Measurements from ENCODE around the gene ARAP1.
A peak's percentile ranks its signal among the peaks of the same experiment; 100 is the strongest.

The ARAP1 gene

DNA sequence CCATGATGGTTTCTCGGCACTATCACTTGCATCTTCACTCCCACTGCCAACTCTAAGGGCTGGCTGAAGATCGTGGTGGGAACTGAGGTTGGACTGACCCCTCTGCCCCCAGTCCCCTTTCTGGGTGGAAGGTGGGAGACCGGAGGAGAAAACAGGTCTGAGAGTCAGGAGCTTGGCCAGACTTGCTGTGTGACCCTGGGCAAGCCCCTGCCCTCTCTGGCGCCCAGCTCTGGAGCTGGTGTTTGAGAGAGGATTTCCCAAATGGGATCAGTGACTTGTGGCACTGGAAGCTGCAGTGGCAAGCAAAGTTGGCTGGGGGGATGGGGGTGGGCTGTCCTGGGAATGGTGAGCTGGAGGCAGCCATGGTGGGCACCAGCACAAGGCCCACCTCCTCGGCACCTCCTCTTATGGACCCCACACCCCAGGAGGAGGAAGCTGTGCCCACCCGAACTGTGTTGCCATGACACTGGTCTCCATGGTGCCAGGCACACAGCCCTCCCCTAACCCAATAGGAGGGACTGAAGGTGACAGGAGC is 71.5 kb downstream of the ARAP1 start:
- DNase-seq, result no peak

DNA sequence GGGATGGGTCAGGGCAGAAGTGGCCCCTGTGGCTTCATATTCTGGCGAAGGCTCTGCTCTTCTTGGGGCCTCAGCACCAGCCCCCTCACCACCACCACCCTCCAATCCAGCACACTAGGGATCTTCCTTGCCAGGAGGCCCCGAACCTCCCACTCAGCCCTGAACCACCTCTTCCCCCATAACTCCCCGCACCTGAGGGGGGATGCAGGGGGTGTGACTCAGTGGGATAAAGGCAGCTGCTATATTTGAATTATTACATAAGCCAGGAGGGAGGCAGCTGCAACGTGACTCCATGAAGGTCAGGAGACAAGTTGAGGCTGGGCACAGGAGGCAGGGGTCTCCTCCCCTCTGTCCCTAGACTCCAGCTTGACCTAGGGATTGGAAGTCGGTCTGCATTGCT is 72.3 kb downstream of the ARAP1 start:
- no peak for DNase-seq

DNA sequence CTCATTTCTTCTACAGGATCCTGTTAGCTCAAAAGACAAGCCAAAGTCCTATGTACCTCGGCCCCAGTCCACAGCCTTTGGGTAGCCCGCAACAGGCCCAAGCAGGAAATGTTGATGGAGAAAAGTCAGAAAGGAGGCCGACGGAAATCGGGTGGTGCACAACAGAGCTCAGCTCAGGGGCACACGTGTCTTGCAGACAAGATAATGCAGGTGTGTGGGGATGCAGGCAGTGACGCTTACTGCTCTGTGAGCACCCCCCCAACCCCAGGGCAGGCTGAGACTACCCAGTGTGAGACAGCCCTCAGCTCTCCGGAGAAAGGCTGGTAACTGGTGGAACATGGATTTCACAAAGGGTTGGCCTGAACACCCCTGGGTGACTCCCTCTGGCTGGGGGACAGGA is 73.7 kb downstream of the ARAP1 start:
- no peak for DNase-seq

DNA sequence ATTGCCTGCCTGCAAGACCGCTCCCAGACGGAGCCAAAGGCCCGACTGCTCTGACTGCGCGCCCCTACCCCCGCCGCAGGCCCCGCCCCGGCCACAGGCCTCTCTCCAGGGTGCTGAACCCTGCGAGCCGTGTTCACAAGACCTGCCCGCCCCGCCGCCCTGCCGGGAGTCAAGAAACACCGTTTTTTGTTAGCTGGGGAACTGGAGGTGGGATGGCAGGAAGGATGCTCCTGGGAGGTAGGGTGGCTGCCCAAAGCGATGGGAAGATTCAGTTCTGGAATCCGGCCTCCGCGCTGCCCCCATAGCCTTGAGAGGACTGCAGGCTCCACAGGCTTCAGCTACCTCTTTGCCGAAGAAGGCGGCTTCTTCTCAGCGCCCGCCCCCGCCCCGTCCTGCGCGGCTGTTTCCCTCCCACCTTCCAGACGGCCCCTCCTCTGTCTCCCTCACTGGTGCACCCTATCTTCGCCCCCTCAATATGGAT is 75.3 kb downstream of the ARAP1 start:
- peak; percentile 31 for DNase-seq

DNA sequence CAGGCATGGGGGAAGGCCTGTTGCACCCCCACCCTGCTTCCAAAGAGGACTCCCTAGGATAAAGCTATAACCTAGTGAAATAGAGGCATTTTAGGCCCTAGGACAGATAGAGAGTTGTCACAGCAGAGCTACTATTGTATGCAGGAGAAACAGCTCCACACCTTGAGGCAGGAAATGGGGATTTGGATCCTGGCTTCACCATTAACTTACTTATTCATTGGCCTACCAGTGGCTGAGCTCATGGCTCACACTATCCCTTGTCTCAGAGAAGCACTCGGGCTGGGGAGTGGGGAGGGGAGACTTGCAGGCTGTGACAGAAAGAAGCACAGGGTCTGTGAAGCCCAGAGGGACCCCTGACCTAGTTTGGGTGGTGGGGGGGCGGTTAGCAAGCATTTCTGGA is 77.0 kb downstream of the ARAP1 start:
- DNase-seq, result no peak

DNA sequence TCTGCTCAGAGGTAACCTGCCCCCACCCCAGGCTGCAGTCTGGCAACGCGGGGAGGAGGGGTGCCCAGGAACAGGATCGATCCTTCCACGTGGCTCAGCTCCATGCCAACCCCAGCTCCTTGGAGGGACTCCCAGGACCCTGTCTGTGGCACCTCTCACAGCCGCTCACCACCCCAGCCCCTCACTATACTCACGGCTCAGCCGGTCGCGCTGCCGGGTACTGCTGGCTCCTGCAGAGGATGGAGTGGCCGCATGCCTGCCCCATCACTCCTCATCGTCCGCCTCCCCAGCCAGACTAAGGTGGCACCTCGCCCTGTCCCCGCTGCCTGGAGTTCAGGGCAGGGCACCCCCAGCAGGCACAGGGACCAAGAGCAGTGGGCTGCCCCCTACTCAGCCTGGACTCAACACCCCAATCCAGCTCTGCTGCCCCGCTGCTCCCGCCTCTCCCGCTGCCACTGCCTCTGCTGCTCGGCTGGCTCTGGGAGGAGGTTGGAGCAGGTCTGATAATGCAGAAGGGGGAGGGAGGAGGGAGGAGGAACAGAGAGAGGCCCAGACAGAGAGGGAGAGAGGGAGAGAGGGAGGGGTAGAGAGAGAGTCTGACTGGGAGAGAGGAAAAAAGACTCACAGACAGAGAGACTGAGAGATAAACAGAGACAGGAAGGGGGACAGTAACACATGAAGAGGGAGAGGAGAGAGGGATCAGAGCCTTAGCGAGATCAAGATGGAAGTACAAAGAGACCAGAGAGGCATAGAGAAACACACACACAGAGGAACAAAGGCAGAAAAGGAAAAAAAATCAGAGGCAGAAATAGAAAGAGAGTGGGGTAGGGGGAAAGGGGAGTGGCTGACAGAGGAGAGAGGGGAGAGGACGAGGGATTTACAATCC is 78.0 kb downstream of the ARAP1 start, which contains the start of gene PDE2A:
Gene PDE2A, minus strand, starts transcription at position 480 of the 886 bp plus-strand sequence. Its CDS starts 215 bp downstream, at position 265.
- DNase-seq, result no peak

DNA sequence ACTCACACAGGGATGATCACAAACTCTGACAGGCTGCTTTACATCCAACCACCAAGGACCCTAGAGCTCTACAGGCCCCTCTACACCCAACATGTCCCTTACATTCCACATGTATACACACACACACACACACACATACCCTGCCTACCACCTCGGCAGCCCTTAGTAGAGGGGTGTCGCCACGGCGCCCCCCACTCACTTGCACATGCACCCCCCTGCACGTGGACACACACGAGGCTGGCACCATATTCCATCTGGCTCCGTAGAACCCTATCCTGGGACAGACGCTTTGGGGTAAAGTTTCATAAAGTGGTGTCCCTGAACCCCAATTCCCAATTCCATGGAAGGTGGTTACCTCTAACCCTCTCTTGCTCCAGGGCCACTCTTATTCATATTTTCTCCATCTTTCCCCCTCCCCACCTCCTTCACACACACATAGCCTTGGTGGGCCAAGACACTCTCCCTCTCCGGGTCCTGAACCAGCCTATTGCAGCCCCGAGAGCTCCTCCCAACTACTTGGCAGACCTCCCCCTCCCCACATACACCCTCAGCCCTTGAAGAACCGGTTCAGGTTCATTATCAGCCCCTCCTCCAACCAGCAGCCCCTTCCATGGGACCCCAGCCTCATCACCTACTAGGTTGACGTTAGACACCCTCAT is 78.8 kb downstream of the ARAP1 start:
- DNase-seq, result no peak

DNA sequence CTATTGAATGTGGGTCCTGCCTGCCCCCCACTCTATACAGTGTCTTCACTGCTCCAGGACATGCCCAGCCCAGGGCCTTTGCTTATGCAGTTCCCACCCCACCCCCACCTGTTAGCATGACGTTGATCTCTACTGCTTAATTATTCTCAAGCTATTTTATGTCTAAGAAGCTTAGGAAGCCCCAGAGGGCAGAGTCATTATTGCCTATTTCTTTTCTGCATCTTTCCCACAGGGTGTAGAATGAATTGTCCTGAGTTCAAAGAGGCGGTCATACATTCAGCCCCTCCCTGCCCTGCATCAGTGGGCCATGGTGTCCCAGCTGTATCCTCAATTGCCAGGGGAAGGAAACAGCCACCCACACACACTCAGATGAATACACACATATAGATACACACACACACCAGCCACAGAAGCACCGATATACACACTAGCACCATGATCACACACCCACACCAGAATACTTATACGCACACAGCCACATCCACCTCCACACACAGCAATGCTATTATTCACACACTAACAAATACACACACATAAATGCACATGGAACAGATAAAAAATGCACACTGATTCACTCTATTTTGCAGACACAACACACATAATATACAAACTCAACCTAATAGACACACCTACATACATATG is 79.5 kb downstream of the ARAP1 start:
- no peak for DNase-seq

DNA sequence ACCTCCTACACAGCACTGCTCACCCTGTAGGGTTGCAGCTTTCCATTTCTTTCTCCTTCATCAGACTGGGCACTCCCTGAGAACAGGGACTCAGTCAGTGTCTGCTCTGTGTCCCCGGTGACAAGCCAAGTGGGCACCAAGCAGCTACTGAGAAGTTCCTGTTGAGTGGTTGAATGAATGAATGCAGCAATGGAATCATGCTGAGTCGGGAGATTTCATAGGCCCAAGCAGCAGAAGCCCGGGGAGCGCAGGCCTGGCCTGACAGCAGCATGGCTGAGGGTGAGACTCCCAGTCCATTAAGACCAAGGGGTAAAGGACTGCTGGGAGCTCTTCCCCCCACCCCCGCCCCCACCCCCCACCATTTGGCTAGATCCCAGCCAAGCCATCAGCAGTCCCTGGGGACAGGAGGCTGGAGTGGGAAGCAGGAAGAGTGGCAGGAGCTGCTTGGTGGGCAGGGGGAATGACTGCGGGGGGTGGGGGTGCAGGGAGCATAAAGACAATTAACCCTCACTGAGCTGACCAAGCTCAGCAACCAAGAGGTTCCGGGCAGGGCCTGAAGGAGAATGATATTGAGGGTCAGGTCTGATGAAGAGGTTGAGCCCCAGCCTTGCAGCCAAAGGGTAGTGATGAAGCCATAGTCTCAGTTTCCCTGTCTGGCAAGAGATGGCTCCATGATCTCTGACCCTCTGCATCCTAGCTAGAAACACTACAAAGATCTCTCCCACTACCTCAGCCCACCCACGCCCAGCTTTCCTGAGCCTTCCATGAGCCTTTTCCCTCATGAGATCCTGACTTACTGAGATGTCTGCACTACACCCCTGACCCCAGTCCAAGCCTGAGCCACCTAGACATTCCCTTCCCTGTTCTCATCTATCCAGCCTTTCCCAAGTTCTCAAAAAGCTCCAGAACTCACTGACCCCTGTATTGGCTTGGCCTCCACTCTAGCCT is 80.8 kb downstream of the ARAP1 start:
- DNase-seq, result no peak

DNA sequence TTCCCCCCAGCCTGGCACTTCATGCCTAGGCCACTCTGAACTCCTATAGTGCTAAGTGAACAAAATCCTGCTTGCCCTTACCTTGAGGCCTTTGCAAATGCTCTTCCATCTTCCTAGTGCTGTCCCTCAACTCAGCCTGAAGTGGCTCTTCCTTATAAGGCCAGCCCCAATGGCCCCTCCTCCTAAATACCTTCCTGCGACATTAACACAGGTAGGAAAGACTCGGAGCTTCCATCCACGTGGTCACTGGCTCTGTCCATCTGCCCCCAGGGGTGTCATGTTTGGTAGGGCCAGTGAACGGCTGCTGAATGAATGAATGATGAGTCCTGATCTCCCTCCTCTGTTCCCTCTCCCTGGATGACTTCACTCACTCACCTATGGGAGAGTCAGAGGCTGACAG is 82.2 kb downstream of the ARAP1 start:
- DNase-seq, result no peak

DNA sequence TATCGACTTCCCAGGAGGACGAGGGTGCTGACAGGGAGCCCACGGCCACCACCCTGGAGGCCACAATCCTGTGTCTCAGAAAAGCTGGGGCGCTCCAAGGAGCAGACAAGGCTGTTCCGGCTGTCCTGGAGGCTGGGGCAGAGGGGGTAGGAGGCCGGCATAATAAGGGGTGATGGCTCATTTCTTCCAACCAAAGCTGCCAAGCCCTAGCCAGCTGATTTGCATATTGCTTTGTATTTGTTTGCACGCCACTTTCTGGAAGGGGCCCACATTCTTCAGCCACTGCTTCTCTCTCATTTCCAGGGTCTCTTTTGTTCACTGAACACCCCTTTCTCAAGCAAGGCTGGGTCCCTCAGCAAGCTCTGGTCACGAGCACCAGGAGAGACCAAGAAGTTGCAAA is 82.7 kb downstream of the ARAP1 start:
- DNase-seq, result no peak

DNA sequence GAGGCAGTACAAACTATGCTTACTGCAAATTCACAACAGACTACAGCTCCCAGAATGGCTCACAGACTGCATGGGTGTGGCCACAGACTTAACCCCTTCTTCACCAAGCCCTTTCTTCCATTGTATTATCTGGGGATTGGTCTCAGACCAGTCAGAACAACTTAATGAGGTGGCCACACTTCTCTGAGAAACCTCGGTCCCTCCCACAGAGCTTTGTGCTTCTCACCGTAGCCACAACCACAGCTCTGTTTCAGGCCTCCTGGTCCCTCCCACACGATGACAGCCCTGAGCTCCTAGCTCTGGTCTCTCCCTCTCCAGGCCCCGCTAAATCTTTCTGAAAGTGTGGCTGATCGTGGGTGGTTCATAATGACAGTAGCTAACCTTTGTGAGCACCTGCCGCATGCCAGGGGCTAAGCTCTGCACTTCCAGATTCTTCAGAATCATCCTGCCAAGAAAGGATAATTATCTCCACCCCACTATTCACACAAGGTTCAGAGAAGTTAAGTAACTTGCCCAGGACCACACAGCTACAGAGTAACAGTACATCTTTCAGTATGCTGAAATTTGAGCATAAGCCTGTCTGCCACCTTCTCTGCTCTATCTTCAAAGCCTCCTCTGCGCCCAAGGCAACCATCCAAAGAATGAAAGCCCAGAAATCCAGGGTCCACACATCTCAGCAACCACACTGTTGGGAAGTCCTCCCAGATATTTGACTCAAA is 83.4 kb downstream of the ARAP1 start:
- no peak for DNase-seq

DNA sequence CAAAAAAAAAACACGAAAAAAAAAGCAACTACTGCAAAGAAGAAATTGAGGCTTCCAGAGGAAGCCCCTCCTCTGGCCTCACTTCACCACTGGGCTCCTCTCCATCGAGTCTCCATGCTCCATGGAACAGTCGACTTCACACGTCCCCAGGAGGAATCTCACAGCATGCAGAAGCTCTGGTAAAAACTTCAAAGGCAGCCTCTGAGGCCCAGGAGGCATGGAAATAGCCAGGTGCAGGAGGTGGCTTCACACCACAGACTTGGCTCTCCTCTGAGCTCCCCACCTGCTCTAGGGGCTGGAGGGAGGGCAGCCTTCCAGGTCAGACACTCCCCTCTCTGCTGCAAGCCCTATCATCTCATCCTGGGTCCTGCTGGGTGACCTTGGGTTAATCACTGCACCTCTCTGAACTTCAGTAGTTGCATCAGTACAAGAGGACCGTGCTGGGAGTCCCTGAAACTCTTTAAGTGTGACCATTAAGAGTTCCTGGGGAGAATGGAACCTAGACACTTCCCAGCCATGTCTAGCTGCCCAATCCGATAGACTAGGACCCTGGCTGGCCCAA is 86.2 kb downstream of the ARAP1 start:
- no peak for DNase-seq

DNA sequence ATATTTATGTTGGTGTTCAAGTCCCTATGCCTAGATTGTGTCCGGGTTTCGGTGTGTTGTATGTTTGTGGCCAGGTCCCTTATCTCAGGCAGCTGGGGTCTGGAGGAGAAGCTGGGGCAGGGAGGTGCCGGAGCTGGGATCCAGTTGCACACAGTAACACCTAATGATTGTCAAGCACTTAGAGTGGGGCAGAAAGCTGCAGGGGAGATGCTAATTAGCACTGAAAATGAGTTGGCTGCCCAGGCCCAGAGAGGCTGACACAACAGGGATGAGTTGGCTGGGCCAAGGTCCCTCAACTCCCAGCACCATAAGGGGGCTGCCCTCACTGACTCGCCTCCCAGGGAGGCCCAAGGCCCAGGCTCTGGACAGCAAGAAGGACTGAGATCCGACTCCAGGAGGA is 90.2 kb downstream of the ARAP1 start:
- DNase-seq, result no peak

DNA sequence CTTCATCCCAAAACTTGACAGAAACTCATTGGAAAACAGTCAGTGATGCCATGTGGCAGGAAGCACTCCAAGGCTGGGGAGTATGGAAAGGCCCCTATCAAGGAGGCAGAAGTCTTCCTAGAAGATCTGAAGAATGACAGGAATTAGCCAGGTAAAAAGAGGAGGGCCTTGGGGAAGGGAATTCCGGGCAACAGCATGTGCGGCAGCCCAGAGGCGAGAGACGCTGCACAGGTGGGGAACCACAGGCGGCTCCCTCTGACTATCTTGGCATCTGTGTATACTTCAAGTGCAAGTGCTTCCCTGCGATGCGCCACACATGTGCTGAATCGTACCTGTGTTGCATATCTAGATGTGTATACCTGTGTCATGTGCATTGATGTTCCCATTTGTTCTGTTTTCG is 90.7 kb downstream of the ARAP1 start:
- DNase-seq, result no peak

DNA sequence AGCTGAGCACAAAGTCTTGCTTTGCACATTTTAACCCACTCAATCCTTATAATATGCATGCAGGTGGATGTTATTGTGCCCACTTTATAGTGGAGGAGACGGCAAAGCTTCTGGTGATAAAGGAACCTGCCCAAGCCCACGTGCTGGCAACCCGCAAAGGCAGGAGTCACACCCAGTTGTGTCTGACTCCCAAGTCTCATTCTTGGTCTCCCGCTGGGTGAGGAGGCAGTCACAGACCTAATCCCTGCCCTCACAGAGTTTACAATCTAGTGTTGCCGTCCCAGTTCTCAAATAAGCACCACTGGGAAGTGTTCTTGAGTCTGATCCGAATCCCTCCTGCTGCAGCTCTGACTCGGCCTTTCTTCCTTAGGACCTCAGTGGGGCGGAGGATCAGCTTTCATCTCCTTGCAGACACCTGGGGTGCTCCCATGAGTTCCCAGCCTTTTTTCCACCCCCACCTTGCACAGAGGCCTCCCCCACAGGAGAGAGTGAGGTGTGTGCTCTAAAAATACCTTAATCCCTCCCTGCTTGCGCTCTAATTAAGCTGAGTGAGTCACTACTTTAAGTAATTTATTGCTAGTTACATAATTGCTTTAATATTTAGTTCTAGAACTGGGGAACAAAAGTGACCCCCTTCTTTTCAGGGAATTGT is 93.1 kb downstream of the ARAP1 start:
- DNase-seq, result no peak

DNA sequence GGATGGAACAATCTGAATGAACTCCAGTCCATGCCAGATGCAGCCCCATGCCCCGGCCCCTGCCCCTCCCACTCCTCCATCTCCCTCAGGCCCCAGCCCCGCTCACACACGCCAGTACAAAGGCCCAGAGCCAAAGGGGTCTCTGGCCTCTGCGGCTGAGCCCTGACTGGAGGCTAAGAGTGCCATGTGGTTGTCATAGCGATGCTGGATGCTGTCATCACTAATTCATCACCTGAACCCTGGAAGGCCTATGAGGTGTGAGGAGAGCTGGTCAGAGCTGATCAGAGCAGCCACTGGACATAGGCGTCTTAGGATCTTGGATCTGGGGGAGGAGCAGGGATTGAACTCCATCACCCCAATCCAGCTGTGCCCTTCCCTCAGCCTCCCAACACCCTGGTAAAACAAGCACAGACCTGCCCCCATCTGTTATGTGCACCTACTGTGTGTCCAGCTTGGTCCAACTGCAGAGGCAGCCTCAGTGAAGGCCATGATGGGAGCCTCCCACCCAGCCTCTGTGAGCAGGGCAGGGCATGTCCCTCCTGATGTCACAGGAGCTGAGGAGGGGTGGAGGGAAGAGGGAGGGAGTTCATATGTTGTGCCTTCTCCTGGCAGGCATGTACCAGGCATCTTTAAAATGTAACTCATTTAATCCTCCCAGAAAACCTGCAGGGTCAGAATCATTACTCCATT is 94.7 kb downstream of the ARAP1 start:
- no peak for DNase-seq

DNA sequence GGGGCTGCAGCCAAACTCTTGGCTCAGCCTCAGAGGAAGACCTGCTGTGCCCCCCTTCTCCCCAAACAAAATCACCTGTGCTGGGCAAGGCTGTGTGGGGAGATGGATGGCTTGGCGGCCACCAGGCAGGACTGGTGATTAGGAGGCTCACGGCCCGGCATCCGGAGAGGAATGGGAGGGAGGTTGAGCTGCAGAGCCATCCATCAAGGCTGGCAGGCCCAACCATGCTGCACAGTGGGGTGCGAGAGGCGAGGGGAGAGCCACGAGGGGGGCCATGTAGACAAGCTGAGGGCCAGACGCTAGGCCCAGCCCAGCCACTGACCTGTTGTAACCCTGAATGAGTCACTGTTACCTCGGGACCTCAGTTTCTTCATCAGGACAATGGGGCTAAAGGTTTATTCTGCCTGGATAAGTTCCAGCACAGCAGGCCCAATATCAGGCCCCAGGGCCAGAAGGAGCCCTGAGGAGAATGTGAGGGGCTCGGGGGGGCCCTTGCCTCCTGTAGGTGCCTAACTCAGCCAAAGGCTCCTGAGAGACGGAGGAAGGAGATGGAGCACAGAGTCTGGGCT is 96.2 kb downstream of the ARAP1 start:
- no peak for DNase-seq

DNA sequence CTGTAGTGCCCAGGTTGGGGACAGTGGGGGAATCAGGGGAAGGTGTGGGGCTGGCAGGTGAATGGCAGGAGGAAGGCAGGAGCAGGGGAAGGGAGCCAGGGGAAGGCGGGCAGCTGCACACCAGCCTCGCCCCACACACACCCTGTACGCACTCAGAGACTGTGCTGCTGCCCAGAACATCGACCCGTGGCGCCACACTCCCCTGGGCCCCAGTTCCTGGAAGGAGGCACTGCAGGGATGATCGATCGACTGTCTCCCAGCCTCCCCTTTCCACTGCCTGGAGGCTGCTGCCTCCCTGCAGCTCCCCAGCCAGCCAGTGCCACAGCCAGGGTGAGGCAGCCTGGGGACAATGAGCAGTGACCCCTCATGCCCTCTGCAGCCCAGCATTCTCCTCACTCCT is 97.2 kb downstream of the ARAP1 start:
- no peak for DNase-seq

DNA sequence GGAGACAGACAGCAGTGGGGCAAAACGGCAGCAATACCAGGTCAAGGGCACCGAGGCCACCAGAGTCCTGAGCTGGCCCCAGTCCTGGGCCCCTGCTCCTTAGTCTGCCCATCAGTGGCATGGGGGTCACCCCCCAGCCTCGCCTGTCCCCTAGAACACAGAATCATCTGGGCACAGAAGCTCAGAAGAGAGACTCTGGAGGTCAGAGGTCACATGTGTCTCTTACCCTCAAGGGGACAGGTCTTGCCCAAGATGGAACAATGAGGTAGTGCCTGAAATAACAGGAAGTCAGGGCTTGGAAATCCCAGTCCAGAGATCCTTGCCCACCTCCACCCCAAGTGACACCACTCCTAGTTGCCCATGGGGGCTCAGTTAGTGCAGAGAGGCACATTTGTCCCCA is 98.6 kb downstream of the ARAP1 start:
- no peak for DNase-seq

Measured in effector CD8-positive, alpha-beta T cell (primary cell).